IMR-90 (cell line): ENCODE data around the gene SHC4. TPM values are rescaled to one million over a fixed set of nuclear protein-coding genes. Genes with fewer than 3 reads are reported as not detected.

Experiments
- ATAC-seq: fragments of 200-7000 bp; cut with Tn5 transposase; 2 replicates; pipeline ENCODE4 v1.9.1; 2020; ENCODE audit warnings: low read depth, mild to moderate bottlenecking, moderate library complexity
- BruUV-seq: library from RNA; stranded (reverse); fragments of 400-500 nt; replicated peaks from 2 replicates; lab custom pipeline; 2021; lab: Mats Ljungman, UMichigan
- CTCF ChIA-PET: fragments of 300-600 bp; formaldehyde crosslinking; extraction: SDS; loops from one replicate; lab custom pipeline; 2021; ENCODE audit warnings: antibody characterized with exemption; lab: Yijun Ruan, JAX
- POLR2A ChIA-PET: fragments of 300-600 bp; sonication (Branson Sonifier 250); formaldehyde crosslinking; loops from one replicate; lab custom pipeline; 2022; ENCODE audit warnings: antibody characterized with exemption; ENCODE audit not compliant: unreplicated experiment; lab: Charles Lee
- DNase-seq: peaks from one replicate; pipeline ENCODE4 v3.0.0; 2013
- H2AFZ ChIP-seq: replicated peaks from 2 replicates; pipeline ENCODE3; 2013; ENCODE audit warnings: low read length, mild to moderate bottlenecking; ENCODE audit not compliant: poor library complexity
- H2AK5ac ChIP-seq: 2 replicates; pipeline ENCODE4 v1.6.1; 2013; ENCODE audit warnings: low read depth, low read length, inconsistent platforms
- H2AK9ac ChIP-seq: replicated peaks from 2 replicates; pipeline ENCODE3; 2013; ENCODE audit warnings: mild to moderate bottlenecking, low read depth, low read length, moderate library complexity; ENCODE audit not compliant: poor library complexity
- H2BK120ac ChIP-seq: 2 replicates; pipeline ENCODE4 v1.6.1; 2013; ENCODE audit warnings: low read depth, low read length, inconsistent platforms
- H2BK15ac ChIP-seq: 3 replicates; pipeline ENCODE4 v1.6.1; 2013; ENCODE audit warnings: low read depth, low read length, inconsistent platforms
- H2BK20ac ChIP-seq: 2 replicates; pipeline ENCODE4 v1.6.1; 2013; ENCODE audit warnings: low read depth, mild to moderate bottlenecking, inconsistent platforms, low read length, moderate library complexity
- H2BK5ac ChIP-seq: 2 replicates; pipeline ENCODE4 v1.6.1; 2013; ENCODE audit warnings: mild to moderate bottlenecking, low read depth, low read length, inconsistent platforms; ENCODE audit not compliant: poor library complexity, severe bottlenecking
- H3K14ac ChIP-seq: replicated peaks from 2 replicates; pipeline ENCODE4 v1.6.1; 2013; ENCODE audit warnings: low read depth, low read length, inconsistent platforms
- H3K18ac ChIP-seq: 2 replicates; pipeline ENCODE4 v1.6.1; 2013; ENCODE audit warnings: low read depth, low read length, control low read depth
- H3K23ac ChIP-seq: 2 replicates; pipeline ENCODE4 v1.6.1; 2013; ENCODE audit warnings: low read depth, low read length, inconsistent platforms
- H3K27ac ChIP-seq: 2 replicates; pipeline ENCODE4 v1.5.1; 2013; ENCODE audit warnings: mild to moderate bottlenecking, control low read depth, low read length; ENCODE audit not compliant: insufficient read depth
- H3K27me3 ChIP-seq: 2 replicates; pipeline ENCODE4 v1.6.1; 2013; ENCODE audit warnings: low read length; ENCODE audit not compliant: control insufficient read depth, insufficient read depth
- H3K36me3 ChIP-seq: 2 replicates; pipeline ENCODE4 v1.6.1; 2013; ENCODE audit warnings: low read length, mixed read lengths; ENCODE audit not compliant: control insufficient read depth, insufficient read depth
- H3K4ac ChIP-seq: 2 replicates; pipeline ENCODE4 v1.6.1; 2013; ENCODE audit warnings: low read depth, low read length, inconsistent platforms
- H3K4me1 ChIP-seq: 2 replicates; pipeline ENCODE4 v1.6.1; 2013; ENCODE audit warnings: low read length, mixed read lengths; ENCODE audit not compliant: control insufficient read depth, insufficient read depth
- H3K4me2 ChIP-seq: 2 replicates; pipeline ENCODE4 v1.6.1; 2013; ENCODE audit warnings: low read depth, mild to moderate bottlenecking, control low read depth, low read length, moderate library complexity
- H3K4me3 ChIP-seq: 2 replicates; pipeline ENCODE4 v1.5.1; 2013; ENCODE audit warnings: low read depth, mild to moderate bottlenecking, control low read depth, low read length, moderate library complexity; ENCODE audit not compliant: insufficient read depth
- H3K56ac ChIP-seq: 2 replicates; pipeline ENCODE4 v1.6.1; 2013; ENCODE audit warnings: low read length, inconsistent platforms; ENCODE audit not compliant: insufficient read depth; ENCODE audit errors: extremely low read depth
- H3K79me1 ChIP-seq, 2 experiments: 2 replicates each; pipeline ENCODE4 v1.6.1; 2013; ENCODE audit warnings: low read length in 2 of 2, inconsistent platforms in 1 of 2, low read depth in 1 of 2
- H3K9ac ChIP-seq: 2 replicates; pipeline ENCODE4 v1.6.1; 2013; ENCODE audit warnings: low read depth, low read length, control low read depth
- H3K9me1 ChIP-seq: 2 replicates; pipeline ENCODE4 v1.6.1; 2013; ENCODE audit warnings: low read length, inconsistent platforms; ENCODE audit not compliant: insufficient read depth
- H3K9me3 ChIP-seq: 2 replicates; pipeline ENCODE4 v1.6.1; 2013; ENCODE audit warnings: low read length; ENCODE audit not compliant: control insufficient read depth, insufficient read depth
- H4K20me1 ChIP-seq: 2 replicates; pipeline ENCODE4 v1.6.1; 2013; ENCODE audit warnings: low read length, inconsistent platforms; ENCODE audit not compliant: insufficient read depth
- H4K5ac ChIP-seq: 2 replicates; pipeline ENCODE4 v1.6.1; 2013; ENCODE audit warnings: mild to moderate bottlenecking, low read depth, low read length, control low read depth
- H4K8ac ChIP-seq, 2 experiments: 2 replicates each; pipeline ENCODE4 v1.6.1; 2013; ENCODE audit warnings: low read depth in 2 of 2, low read length in 2 of 2, control low read depth in 1 of 2, inconsistent platforms in 1 of 2
- H4K91ac ChIP-seq: 2 replicates; pipeline ENCODE4 v1.6.1; 2013; ENCODE audit warnings: low read depth, low read length, inconsistent platforms; ENCODE audit not compliant: insufficient read depth
- CHD1 ChIP-seq: IDR thresholded peaks from 2 replicates; pipeline ENCODE4 v1.6.1; 2012; ENCODE audit warnings: low read depth, low read length, improper control_type of control experiment
- CTCF ChIP-seq: conservative IDR thresholded peaks from 2 replicates; pipeline ENCODE4 v1.5.1; 2012; ENCODE audit warnings: mild to moderate bottlenecking, low read depth, low read length, improper control_type of control experiment
- MAFK ChIP-seq: IDR thresholded peaks from 2 replicates; pipeline ENCODE4 v1.6.1; 2012; ENCODE audit warnings: low read depth, low read length, improper control_type of control experiment
- USF2 ChIP-seq: fragments of 150-350 bp; IDR thresholded peaks from 2 replicates; pipeline ENCODE4 v1.6.1; 2017; ENCODE audit warnings: mild to moderate bottlenecking, antibody characterized with exemption, low read length, low read depth
- WGBS, 2 experiments: methylation state at CpG; one replicate each; pipeline versions ENCODE4 v1.1.5 to v1.1.7; 2013; ENCODE audit warnings: missing lambda C conversion rate in 2 of 2; ENCODE audit not compliant: insufficient read length in 1 of 2; ENCODE audit errors: extremely low coverage in 2 of 2; 5-methylcytosine and 5-hydroxymethylcytosine counted together
- dilution Hi-C: fragments of 300-500 bp; cut with HindIII; formaldehyde crosslinking; loops from one replicate; pipeline ENCODE4 v1.14.3; 2018; ENCODE audit warnings: low sequenced_read_pairs; ENCODE audit not compliant: unreplicated experiment
- in situ Hi-C: fragments of 300-500 bp; cut with MboI; formaldehyde crosslinking; loops from 3 replicates; pipeline ENCODE4 v1.14.3; 2019; ENCODE audit warnings: low sequenced_read_pairs, inconsistent platforms, mixed read lengths
- intact Hi-C: fragments of 100-400 bp; cut with micrococcal nuclease; formaldehyde crosslinking; loops from 2 replicates; pipeline ENCODE4 v1.10.0; 2022
- polyA plus RNA-seq, 3 experiments: library from polyadenylated mRNA; depleted of rRNA; stranded (reverse); fragments of >200 nt; gene quantifications; 2 replicates each; pipeline ENCODE4 v1.2.3, GENCODE V29; 2012; ENCODE audit warnings: low replicate concordance in 1 of 3
- total RNA-seq: library from RNA; depleted of rRNA; stranded (reverse); fragments of >200 nt; gene quantifications from 2 replicates; pipeline ENCODE4 v1.2.3, GENCODE V29; 2012

SHC4 gene
- total and polyA plus RNA-seq, 2 of the 4 experiments (the other 2 are of a cell fraction): 0.91 to 2.7 TPM

DNA sequence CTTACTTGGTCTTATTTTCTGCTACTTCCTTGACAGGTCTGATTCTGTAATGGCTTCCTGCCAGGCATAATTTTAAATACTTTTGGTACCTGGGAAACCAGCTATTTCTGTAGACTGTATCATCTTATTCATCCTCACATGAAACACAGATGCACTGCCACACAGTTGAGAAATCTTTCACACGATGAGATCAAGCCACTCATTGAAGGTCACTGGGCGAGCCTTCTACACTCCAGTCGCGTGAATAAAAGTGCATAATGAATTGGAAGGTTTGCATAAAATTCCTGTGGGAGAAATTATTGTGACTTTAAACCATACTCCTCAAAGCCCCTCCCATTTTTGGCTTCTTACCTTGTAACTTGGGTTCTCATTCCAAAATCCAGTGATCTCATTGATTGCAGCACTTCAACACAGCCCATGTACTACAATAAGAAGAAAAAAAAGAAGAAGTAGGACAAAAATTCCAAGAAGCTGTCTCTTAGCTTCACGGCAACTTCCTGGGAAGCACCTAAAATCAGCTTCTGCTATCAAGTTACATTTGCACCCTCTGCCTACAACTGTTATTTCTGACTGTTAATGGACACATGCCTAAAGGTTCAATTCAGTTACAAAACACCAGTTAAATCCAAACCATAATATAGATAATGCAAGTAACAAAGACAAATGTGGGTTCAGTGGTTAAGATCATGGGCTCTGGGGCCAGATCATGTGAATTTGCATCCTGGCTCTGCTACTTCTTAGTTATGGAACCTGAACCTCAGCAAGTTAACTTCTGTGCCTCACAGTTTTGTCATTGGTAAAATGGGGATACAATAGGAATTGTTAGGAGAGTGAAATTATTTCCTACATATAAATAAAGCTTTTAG lies 39.0 kb downstream of the SHC4 start:
- peak overlapping the region; percentile 80; the same call in 2 of the 3 replicates for H2BK15ac ChIP-seq
- no peak overlapping the region for H4K5ac ChIP-seq
- H3K9me3 ChIP-seq: no peaks in the 10 kb centered on the region
- no peak overlapping the region; the same call in 1 of the 2 replicates for H3K56ac ChIP-seq
- H3K14ac ChIP-seq: peak overlapping the region; percentile 37
- POLR2A ChIA-PET: no interaction called here
- dilution Hi-C loops (no loop called here), intact Hi-C loops (no loop called here), in situ Hi-C loops (no loop called here)
- H3K9me1 ChIP-seq: peaks cover 17% of the 10 kb centered on the region
- no peak for TF ChIP-seq CHD1
- TF ChIP-seq USF2: no peak
- TF ChIP-seq MAFK: no peak
- TF ChIP-seq CTCF: no peak
- peak overlapping the region; percentile 16 for H2BK20ac ChIP-seq
- H4K8ac ChIP-seq: peak overlapping the region; percentile 28 to 36; a peak in 1 of 4 replicates
- no peak overlapping the region for H3K27ac ChIP-seq
- DNase-seq (peak; percentile 12), ATAC-seq (no peak)
- no CpG with 5 or more reads among the region's 5 CpGs for WGBS, 2 experiments
- H2AFZ ChIP-seq: no peak overlapping the region
- H3K4me2 ChIP-seq: no peak overlapping the region
- H3K79me1 ChIP-seq: peaks cover 15 to 29% of the 10 kb centered on the region in 2 experiments; a peak in 3 of 4 replicates
- H4K20me1 ChIP-seq: no peaks in the 10 kb centered on the region
- H3K9ac ChIP-seq: no peak overlapping the region
- no peaks in the 10 kb centered on the region for H3K36me3 ChIP-seq
- H3K27me3 ChIP-seq: no peaks in the 10 kb centered on the region
- peak overlapping the region; percentile 17; the same call in 1 of the 2 replicates for H3K23ac ChIP-seq
- no peak overlapping the region for H3K18ac ChIP-seq
- CTCF ChIA-PET: interaction anchor here (0.8 kb wide), 1 partner anchor 8 kb away, joined by 3 read pairs; no protein-coding TSS in a partner anchor
- peak overlapping the region; percentile 24; the same call in 1 of the 2 replicates for H4K91ac ChIP-seq
- H2BK120ac ChIP-seq: peak overlapping the region; percentile 30
- no peak overlapping the region for H2BK5ac ChIP-seq
- H3K4ac ChIP-seq: peak overlapping the region; percentile 23
- peak overlapping the region; percentile 48; the same call in 1 of the 2 replicates for H2AK5ac ChIP-seq
- H3K4me3 ChIP-seq: no peak overlapping the region
- no peak overlapping the region for H2AK9ac ChIP-seq
- peaks cover 6% of the 10 kb centered on the region for H3K4me1 ChIP-seq
- no TSS peak for BruUV-seq
